Esophagus muscularis mucosa (tissue), 4 donors: Measurements from ENCODE around the gene PAX5. TPM values are rescaled to one million over a fixed set of nuclear protein-coding genes. Genes with fewer than 3 reads are reported as not detected.

Experiments
- DNase-seq: peaks from one replicate; pipeline ENCODE4 v3.0.0-alpha.2; 2017; ENCODE audit errors: extremely low spot score
- H3K27ac ChIP-seq, 4 donors: fragments of 200-600 bp; sonication (generic); replicated peaks in 1 of 4; 1 replicate in 3 of 4; 2 replicates in 1 of 4; pipeline ENCODE4 v1.5.1; 2016 to 2019; ENCODE audit warnings: mild to moderate bottlenecking in 1 of 4
- H3K27me3 ChIP-seq, 4 donors: fragments of 200-600 bp; sonication (generic); one replicate each; pipeline versions ENCODE4 v1.5.1 to v1.6.0; 2016 to 2019
- H3K36me3 ChIP-seq, 4 donors: fragments of 200-600 bp; sonication (generic); one replicate each; pipeline ENCODE4 v1.5.1; 2016 to 2019
- H3K4me1 ChIP-seq, 4 donors: fragments of 200-600 bp; sonication (generic); one replicate each; pipeline ENCODE4 v1.5.1; 2016 to 2019
- H3K4me3 ChIP-seq, 4 donors: fragments of 200-600 bp; sonication (generic); 1 replicate in 2 of 4; 2 replicates in 2 of 4; pipeline ENCODE4 v1.5.1; 2016 to 2019; ENCODE audit warnings: mild to moderate bottlenecking in 4 of 4, moderate library complexity in 1 of 4
- H3K9me3 ChIP-seq, 4 donors: fragments of 200-600 bp; sonication (generic); 1 replicate in 3 of 4; 2 replicates in 1 of 4; pipeline ENCODE4 v1.5.1; 2016 to 2019
- CTCF ChIP-seq, 3 experiments: fragments of 200-600 bp in 2 of 3; fragments of 450-650 bp in 1 of 3; sonication (generic) in 2 of 3; IDR thresholded peaks; one replicate each; pipeline ENCODE4 v1.5.1; 2017 to 2019; ENCODE audit warnings: antibody characterized with exemption in 3 of 3, mild to moderate bottlenecking in 2 of 3, moderate library complexity in 1 of 3
- EP300 ChIP-seq: sonication (generic); formaldehyde crosslinking; IDR thresholded peaks from one replicate; pipeline ENCODE4 v1.6.1; 2017; ENCODE audit warnings: antibody characterized with exemption
- POLR2A ChIP-seq: fragments of 450-650 bp; IDR thresholded peaks from one replicate; pipeline ENCODE4 v1.6.1; 2017; ENCODE audit warnings: antibody characterized with exemption, moderate library complexity, mild to moderate bottlenecking, low read depth
- POLR2AphosphoS5 ChIP-seq, 2 donors: sonication (generic); formaldehyde crosslinking; IDR thresholded peaks; one replicate each; pipeline ENCODE4 v1.6.1; 2017; ENCODE audit warnings: antibody characterized with exemption in 2 of 2
- WGBS: methylation state at CpG from one replicate; pipeline ENCODE4 v1.1.5; 2018; 5-methylcytosine and 5-hydroxymethylcytosine counted together
- intact Hi-C: fragments of 100-400 bp; cut with DNase I; formaldehyde crosslinking; loops from one replicate; pipeline ENCODE4 v1.15.1; 2023
- total RNA-seq, 4 donors: library from RNA; depleted of rRNA; stranded (reverse); fragments of >200 nt; gene quantifications; one replicate each; pipeline versions ENCODE4 v1.1.0 to v1.2.1, GENCODE V29; 2016

PAX5 gene
- total RNA-seq, 4 donors from 2014 or later: 0.17 TPM; not detected in 3

GRCh38 chr9:36798350-36799065, 235.6 kb downstream of the PAX5 start:
- TF ChIP-seq POLR2AphosphoS5 (IDR thresholded peaks at IDR 0.05): no peak
- Histone ChIP-seq H3K27ac (no peak overlapping the region), H3K9me3 (peaks cover 0 to 10% (median 5%) of the 10 kb centered on the region in 4 donors), H3K27me3 (peaks cover 0 to 37% (median 0%) of the 10 kb centered on the region in 4 donors), H3K4me1 (no peaks in the 10 kb centered on the region), H3K4me3 (no peak overlapping the region), H3K36me3 (no peaks in the 10 kb centered on the region)
- intact Hi-C loops: no loop called here
- no peak for DNase-seq
- 63% methylated on average over 6 of the region's 6 CpGs for WGBS

GRCh38 chr9:36797471-36798220, 236.4 kb downstream of the PAX5 start:
- peaks cover 0 to 33% (median 0%) of the 10 kb centered on the region in 4 donors for H3K27me3 ChIP-seq
- H3K4me3 ChIP-seq: no peak overlapping the region
- intact Hi-C loops: no loop called here
- H3K27ac ChIP-seq: no peak overlapping the region
- H3K4me1 ChIP-seq: no peaks in the 10 kb centered on the region
- TF ChIP-seq POLR2A (no peak), POLR2AphosphoS5 (IDR thresholded peaks at IDR 0.05) (no peak), EP300 (no peak), CTCF (IDR thresholded peaks at IDR 0.05) (no peak)
- no peaks in the 10 kb centered on the region for H3K36me3 ChIP-seq
- no peak for DNase-seq
- 83% methylated on average over 16 of the region's 17 CpGs for WGBS
- H3K9me3 ChIP-seq: peaks cover 0 to 17% (median 12%) of the 10 kb centered on the region in 4 donors

- Histone ChIP-seq H3K9me3 (peaks cover 0 to 17% (median 12%) of the 10 kb centered on the region in 4 donors), H3K4me1 (no peaks in the 10 kb centered on the region), H3K27ac (no peak overlapping the region), H3K27me3 (peaks cover 0 to 29% (median 0%) of the 10 kb centered on the region in 4 donors), H3K4me3 (no peak overlapping the region), H3K36me3 (no peaks in the 10 kb centered on the region)
- DNase-seq: no peak
- intact Hi-C loops: no loop called here
- TF ChIP-seq POLR2A (no peak), POLR2AphosphoS5 (IDR thresholded peaks at IDR 0.05) (no peak), EP300 (no peak), CTCF (IDR thresholded peaks at IDR 0.05) (no peak)
- WGBS: 90% methylated on average over 5 of the region's 5 CpGs
These were observed 237.2 kb downstream of the PAX5 start for GRCh38 chr9:36796671-36797419.

- intact Hi-C loops: no loop called here
- WGBS: 72% methylated on average over 4 of the region's 5 CpGs
These were observed 239.6 kb downstream of the PAX5 start for GRCh38 chr9:36794461-36794860.

More at GRCh38 chr9:36794461-36794860, 239.6 kb downstream of the PAX5 start:
- Histone ChIP-seq H3K9me3 (peaks cover 0 to 17% (median 12%) of the 10 kb centered on the region in 4 donors), H3K27ac (no peak overlapping the region), H3K4me1 (no peaks in the 10 kb centered on the region), H3K27me3 (peaks cover 0 to 11% (median 0%) of the 10 kb centered on the region in 4 donors), H3K4me3 (no peak overlapping the region), H3K36me3 (no peaks in the 10 kb centered on the region)
- DNase-seq: no peak
- TF ChIP-seq CTCF (IDR thresholded peaks at IDR 0.05) (no peak), POLR2AphosphoS5 (IDR thresholded peaks at IDR 0.05) (no peak), EP300 (no peak), POLR2A (no peak)
